GM19239 (cell line): ENCODE measurements around the gene COX8C.

Experiments
- DNase-seq: peaks from one replicate; pipeline ENCODE4 v3.0.0; 2011; ENCODE audit warnings: low spot score; ENCODE audit not compliant: insufficient read length
- FAIRE-seq: peaks from 2 replicates; lab custom pipeline; 2011; peaks lifted over from hg19 to GRCh38; lab: Jason Lieb, UNC

COX8C gene

GRCh38 chr14:93319958-93320357 lies 27.0 kb upstream of the COX8C start:
- DNase-seq: no peak
- peak; percentile 86 for FAIRE-seq

- DNase-seq (no peak), FAIRE-seq (no peak)
Measured at GRCh38 chr14:93320489-93320888, 26.5 kb upstream of the COX8C start.

DNA sequence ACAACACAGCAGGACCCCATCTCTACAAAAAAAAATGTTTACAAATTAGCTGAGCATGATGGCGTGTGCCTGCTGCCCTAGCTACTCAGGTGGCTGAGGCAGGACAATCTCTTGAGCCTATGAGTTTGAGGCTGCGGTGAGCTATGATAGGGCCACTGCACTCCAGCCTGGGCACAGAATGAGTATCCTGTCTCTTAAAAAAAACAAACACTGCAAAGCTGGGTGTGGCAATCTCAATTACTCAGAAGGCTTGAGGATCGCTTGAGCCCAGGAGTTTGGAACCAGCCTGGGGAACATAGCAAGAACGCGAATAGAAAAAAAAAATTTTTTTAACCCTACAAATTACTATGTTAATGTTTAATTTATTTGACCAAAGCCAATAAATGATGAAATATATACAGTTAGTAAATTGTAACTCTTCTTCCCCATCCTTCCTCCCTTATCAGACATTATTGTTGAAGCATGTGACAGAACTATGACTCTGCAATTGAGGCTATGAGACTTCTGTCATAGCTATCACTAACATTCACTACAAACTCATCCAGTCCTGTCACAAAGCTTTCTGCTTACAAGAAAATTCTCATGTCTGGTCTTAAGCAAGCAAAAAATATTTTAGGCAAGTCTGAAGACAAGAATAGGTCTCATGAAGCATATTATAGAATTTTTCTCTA lies 23.9 kb upstream of the COX8C start:
- FAIRE-seq (peak; percentile 42), DNase-seq (no peak)

DNA sequence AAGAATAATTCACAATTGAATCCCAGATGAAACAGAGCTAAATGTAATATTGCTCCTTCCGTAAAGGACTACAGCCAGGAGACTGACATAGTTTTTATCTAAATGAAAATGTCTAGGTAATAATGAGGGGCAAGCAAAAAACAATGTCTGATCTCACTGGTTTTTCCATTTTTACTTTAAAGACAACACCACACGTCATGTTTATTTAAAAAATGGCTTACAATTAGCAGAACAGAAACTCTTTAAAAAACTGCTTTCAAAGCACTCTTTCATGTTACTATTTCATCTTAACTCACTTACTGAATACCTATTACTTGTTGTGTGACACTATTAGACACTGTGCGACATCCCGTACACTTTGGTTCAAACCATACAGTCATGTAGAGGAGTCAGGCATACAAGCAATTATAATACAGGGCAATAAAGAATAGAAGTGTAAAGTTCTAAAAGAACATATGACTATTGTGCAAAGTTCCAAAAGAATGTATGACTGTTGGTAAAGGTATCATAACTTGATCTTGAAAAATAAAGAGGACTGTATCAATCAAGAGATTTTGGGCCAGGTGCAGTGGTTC lies 23.3 kb upstream of the COX8C start:
- DNase-seq (no peak), FAIRE-seq (peak; percentile 58)

GRCh38 chr14:93326196-93326595 lies 20.8 kb upstream of the COX8C start:
- DNase-seq (no peak), FAIRE-seq (no peak)

- FAIRE-seq (no peak), DNase-seq (no peak)
Measured at GRCh38 chr14:93328546-93328945, 18.4 kb upstream of the COX8C start.

DNA sequence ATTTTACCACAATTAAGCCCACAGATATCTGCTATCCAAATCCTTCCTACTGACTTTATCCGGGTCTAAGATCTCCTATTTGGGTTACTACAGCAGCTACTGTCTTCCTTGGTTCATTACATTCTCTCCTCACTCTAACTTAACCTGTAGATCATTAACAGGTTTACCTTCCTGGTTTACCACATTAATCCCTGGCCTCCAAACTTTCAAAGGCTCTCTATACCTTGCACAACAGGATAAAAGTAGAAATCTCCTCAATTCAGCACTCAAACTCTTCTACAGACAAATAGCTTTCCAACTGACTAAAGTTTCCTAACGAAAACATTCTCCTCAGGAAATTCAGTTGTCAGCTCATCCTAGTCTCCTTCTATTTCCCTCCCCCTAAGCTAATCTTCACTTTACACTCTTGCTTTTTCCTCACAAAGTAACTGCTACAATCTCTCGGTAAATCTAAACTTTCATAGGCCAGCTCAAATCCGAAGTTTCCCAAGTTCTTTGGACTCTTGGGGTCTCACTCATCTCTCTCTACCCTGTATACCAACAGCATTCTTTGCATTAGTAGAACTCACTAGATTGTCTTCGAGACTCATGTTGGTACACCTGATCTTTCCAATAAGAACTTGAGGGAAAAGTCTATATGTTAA lies 16.9 kb upstream of the COX8C start:
- FAIRE-seq (peak; percentile 69), DNase-seq (no peak)

- FAIRE-seq: no peak
Measured at GRCh38 chr14:93330609-93331000, 16.4 kb upstream of the COX8C start.

DNA sequence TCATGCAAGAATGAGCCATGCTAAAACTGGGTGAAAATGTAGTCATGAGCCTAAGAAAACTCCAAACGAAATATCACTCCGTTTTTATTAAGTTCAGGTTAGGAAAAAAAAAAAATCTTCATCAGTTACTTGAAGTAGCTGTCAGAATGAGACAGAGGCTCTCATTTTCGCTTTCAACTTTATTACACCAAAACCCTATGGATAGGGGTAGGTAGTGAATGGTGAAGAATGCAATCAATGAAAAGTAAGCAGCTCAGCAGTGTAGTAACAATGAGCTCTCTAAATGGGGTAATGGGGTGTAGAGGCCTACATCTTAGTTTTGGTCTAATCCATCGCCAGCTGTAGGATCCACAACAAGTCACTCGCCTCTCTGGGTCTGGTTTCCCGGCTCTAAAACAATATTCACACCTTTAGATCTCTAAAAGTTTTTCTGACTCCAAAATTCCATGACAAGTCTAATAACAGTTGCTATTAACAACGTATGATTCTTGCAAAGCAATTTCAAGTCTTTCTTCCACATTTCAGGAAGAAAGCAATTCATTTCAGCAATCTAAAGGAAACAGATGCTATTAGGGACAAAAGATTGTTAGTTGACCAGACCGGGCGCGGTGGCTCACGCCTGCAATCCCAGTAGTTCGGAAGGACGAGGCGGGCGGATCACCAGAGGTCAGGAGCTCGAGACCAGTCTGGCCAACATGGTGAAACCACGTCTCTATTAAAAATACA lies 15.8 kb upstream of the COX8C start:
- DNase-seq: peak; percentile 31
- FAIRE-seq: peak; percentile 81

More at GRCh38 chr14:93330609-93331000, 16.4 kb upstream of the COX8C start:
- no peak for DNase-seq

DNA sequence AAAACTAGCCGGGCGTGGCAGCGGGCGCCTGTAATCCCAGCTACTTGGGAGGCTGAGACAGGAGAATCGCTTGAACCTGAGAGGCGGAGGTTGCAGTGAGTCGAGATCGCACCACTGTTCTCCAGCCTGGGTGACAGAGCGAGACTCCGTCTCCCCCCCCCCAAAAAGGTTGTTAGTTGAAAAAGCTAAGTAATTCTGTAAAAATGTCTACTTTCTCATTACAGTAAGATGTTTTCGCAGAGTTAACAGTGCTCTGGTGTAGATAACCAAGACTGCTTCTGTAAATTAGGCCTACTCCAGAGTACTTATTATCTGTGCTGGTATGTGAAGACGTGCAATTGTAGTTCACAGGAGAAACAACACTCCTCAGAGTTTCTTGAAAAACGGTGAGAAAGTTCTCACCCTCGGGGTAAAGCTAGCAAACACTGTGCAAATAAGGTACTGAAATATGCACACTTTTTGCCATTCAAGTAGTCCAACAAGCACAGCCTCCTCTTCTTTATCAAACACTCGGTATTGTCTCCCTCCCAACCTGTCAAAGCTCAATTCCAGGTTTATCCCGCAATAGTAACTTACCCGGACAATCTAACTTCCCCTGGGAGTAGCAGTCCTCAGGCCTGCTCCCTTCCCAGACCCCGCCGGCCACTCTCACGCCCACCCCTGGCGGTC lies 15.1 kb upstream of the COX8C start:
- DNase-seq: no peak
- no peak for FAIRE-seq

GRCh38 chr14:93332397-93332852 lies 14.6 kb upstream of the COX8C start:
- FAIRE-seq: no peak
- peak; percentile 34 for DNase-seq

- peak; percentile 93 for DNase-seq
- FAIRE-seq: peak; percentile 74
Measured at GRCh38 chr14:93332853-93333630, 13.9 kb upstream of the COX8C start, which contains the start of gene BTBD7. Gene BTBD7, minus strand, starts transcription at chr14:93333036. Its CDS starts 36,985 bp downstream, at chr14:93296051.

DNA sequence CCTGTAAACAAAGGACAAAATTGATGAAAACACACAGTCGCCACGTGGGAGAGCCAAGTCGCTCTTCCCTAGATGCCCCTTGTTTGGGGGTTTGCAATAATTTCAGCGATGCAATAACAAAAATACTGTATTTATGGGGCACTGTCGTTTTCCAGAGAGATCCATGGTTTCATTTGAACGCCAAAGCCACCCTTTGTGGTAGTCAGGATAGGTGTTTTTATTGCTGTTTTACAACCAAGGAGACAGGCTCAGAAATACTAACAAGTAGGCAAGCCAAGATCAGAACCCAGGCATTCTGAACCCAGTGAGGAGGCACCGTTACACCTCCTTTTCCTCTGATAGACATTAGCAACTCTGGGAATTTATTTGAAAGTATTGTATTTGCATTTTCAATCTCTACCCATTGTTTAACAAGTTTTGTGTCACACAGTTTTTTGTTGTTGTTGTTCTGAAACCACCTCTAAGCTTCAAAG lies 13.3 kb upstream of the COX8C start:
- no peak for DNase-seq

GRCh38 chr14:93337143-93337753 lies 9.7 kb upstream of the COX8C start:
- no peak for DNase-seq
- no peak for FAIRE-seq

More for the DNA sequence above, 13.3 kb upstream of the COX8C start:
- FAIRE-seq: peak; percentile 39

DNA sequence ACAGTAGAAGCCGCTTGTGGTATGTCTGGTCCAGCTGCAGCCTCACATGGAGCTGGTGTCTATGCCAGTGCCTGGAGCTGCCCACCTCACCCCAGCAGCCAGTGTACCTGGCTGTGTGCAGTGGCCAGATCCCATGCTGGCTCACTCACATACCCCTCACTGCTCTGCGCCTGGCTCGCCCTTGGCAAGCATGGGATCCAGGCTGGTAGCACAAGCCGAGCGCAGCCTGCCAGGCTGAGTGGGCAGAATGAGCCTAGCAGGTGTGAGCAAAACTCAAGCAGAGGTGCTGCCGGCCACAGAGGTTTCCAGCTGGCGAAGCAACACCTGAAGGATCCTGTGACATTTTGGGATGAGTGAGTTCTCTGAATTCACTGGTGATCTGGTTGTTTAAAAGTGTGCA lies 9.1 kb upstream of the COX8C start:
- no peak for DNase-seq
- no peak for FAIRE-seq

GRCh38 chr14:93343266-93343665 lies 3.7 kb upstream of the COX8C start:
- DNase-seq (no peak), FAIRE-seq (no peak)

- DNase-seq (no peak), FAIRE-seq (no peak)
Measured at GRCh38 chr14:93343797-93344196, 3.2 kb upstream of the COX8C start.

DNA sequence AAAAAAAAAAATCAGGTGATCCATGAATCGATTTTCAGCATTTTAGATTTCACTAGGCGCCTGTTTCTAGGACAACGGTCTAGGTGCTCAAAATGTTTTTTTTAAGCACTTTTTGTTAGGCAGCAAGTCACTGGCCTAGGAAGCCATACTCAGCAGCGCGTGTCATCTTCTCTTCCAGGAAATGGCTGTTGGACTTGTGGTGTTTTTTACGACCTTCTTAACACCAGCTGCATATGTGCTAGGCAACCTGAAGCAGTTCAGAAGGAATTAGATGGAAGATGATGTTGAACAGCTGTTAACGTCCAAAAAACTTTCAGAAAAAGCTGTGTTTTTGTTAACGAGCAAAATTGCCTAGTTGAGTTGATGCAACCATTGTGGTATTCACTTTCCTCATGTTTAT lies 868 bp downstream of the COX8C start:
- no peak for FAIRE-seq
- no peak for DNase-seq

GRCh38 chr14:93348292-93348691 lies 1.3 kb downstream of the COX8C start:
- DNase-seq (no peak), FAIRE-seq (no peak)
